ENCODE measurements around the gene PLAC1.
A peak's percentile ranks its signal among the peaks of the same experiment; 100 is the strongest.

PLAC1 gene

DNA sequence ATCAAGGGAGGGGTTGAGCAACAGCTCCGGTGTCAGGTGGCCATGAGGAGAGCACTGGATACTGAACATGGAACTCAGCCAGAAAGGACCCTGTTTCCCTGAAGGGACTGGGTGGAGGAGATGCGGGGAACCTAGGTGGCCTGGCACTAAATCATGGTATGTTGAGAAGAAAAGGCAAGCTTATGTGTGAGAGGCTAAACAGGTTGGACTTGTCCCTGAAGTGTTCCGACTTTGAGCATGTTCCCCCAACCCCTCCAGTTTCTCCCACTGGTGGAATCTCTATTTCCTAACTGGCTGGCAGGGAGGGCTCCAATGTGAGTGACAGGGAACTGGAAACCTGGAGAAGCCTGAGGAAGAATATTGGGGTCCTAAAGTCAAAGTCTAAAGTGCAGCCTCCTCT lies 69.5 kb downstream of the PLAC1 start:
- DNase-seq (ENCODE audit: low spot score): no peak

- DNase-seq (ENCODE audit: low spot score): peak; percentile 15
These were observed 77.4 kb downstream of the PLAC1 start for GRCh38 chrX:134580907-134581306.

DNA sequence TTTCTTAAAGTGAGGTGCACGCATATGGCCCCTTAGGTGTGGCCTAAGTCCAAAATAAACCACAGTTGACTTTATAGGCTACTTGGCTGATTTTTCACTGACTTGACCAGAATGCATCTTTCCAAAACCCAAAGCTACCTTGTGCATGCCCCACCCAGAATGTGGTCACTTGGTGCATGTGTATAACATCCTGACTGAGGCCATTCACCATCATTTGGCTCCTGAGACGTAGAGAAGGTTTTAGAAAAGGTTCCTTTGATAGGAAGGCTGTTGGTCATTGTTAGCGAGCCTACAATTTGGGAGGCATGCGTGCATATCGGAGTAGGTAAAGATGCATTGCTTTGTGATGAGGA lies 84.6 kb downstream of the PLAC1 start:
- no peak for DNase-seq (ENCODE audit: low spot score)

DNA sequence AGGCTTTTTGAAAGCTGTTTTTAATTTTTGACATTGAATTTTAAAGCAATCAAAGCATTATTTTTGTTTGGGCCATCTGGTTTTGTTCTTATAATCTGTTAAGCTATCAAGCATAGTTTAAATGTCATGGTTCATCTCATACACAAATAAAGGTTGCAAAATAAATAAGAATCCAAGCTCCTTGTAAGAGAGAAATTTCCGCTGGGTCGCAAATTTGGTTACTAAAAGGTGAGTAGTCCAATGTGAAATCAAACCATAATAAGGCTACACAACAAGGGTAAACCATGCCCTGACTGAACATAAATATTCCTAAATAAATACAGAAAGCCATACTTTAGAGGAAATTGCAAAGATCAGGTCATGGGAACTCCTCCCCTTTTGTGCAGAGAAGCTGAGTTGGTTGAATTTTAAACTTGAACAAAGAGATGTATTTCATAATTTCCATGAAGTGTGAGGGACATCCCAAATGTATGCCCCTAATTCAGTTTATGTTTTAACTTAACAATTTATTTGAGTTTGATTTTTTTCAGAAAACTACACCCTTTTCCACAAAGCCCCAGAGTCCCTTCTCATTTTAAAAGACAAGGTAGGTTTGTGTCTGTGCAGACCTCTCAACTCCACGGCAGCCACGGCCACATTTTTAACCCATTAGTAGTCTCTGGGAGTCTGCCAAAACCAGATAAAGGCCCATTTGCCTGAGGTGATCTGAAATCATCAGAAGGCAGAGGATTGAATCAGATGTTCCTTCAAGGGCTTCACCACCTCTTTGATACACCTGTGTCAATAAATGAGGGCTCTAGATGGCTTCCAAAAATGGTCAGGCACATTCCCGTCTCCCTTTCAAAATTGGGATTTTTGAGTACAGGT lies 85.2 kb downstream of the PLAC1 start:
- no peak for DNase-seq (ENCODE audit: low spot score)

- DNase-seq (ENCODE audit: low spot score): no peak
These were observed 86.5 kb downstream of the PLAC1 start for GRCh38 chrX:134571796-134572195.

GRCh38 chrX:134570899-134571298 lies 87.4 kb downstream of the PLAC1 start:
- DNase-seq (ENCODE audit: low spot score): no peak

DNA sequence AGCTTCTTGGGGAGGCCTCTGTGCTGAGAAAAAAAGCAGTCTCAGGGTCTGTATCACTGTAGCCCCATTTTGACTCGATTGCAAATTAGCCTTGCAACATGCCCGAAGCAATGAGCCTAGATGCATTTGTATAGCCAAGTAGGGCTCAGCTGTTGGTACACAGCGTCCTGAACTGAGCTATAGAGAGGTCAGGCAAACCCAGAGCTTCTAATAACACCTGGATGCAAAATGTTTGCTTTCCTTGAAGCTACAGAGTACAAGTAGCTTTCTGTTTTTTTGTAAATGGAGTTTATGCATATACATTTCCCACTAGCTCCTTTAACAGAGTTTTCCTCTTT lies 87.8 kb downstream of the PLAC1 start:
- DNase-seq (ENCODE audit: low spot score): no peak

GRCh38 chrX:134569306-134569705 lies 89.0 kb downstream of the PLAC1 start:
- DNase-seq (ENCODE audit: low spot score): no peak

DNA sequence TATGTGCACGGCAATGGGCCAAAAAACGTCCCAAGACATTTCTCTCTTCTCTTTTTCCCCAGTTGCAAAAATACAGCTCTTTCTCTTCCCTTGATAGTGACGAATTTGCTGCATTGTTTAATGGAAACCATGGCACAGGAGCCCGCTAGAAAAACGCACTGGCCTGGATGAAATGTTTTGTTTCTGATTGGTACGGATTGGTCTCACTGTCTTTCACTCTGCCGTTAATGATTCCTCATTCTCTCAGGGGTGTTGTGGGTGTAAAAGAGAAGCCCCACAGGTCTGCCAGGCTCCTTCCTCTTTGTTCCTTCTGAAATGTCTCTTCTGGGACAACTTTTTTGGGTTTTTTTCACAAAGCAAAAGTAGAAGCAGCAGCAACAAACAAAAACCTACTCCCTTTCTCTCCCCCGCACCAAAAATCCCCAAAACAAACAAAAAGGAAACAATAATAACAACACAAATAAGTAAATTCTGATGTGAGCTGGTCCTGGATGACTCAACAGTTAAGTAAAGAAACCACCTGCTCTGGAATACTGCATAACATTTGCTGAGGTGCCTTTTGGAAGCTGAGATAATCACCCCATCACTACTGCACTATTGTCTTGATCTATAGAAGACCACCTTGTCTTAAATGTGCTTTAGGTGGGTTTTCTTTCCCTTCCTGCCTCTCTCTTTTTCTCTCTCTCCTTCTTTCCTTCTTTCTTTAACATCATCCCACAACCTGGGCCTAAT lies 89.8 kb downstream of the PLAC1 start:
- DNase-seq (ENCODE audit: low spot score): no peak

DNA sequence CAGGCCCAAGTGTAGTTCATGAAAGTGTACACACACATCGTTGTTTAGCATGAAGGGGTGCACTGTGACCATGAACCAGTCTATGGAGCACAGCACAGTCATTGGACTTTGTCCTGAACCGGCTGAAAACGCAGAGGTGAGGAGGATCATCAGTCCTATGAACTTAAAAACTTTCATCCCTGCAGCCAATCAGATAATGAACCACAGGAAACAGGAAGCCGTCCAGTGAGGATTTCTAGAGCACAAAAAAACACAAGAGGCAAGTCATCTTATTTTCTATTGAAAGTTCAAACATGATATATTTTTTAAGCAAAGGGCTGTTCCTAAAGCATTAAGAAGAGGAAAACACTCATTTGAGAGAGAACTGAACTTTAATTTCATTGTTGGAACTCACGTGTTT lies 91.8 kb downstream of the PLAC1 start:
- no peak for DNase-seq (ENCODE audit: low spot score)

GRCh38 chrX:134562002-134562401 lies 96.3 kb downstream of the PLAC1 start:
- no peak for DNase-seq (ENCODE audit: low spot score)

DNA sequence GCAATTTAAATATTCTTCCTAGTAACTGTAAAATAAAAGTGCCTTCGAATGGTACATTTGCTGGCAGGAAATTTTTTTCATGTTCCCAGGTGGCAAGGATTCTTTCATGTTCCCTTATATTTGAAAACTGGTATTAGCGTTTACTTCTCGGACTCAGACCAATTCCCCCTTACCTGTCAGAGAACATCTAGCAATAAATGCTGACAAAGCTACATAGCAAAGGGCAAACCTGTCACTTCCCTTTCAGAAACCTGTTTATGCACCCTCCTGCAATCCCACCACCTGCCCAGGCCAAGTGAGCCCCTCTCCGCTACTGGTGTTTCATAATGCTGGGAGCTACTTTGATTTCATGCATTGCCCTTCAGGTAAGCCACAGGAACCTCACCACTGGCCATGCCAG lies 100.1 kb downstream of the PLAC1 start:
- DNase-seq (ENCODE audit: low spot score): no peak

GRCh38 chrX:134554291-134554690 lies 104.0 kb downstream of the PLAC1 start:
- no peak for DNase-seq (ENCODE audit: low spot score)

- no peak for DNase-seq (ENCODE audit: low spot score)
These were observed 105.9 kb downstream of the PLAC1 start for GRCh38 chrX:134552351-134552750.

GRCh38 chrX:134551376-134552048 lies 106.8 kb downstream of the PLAC1 start:
- peak; percentile 36 for DNase-seq (ENCODE audit: low spot score)

DNA sequence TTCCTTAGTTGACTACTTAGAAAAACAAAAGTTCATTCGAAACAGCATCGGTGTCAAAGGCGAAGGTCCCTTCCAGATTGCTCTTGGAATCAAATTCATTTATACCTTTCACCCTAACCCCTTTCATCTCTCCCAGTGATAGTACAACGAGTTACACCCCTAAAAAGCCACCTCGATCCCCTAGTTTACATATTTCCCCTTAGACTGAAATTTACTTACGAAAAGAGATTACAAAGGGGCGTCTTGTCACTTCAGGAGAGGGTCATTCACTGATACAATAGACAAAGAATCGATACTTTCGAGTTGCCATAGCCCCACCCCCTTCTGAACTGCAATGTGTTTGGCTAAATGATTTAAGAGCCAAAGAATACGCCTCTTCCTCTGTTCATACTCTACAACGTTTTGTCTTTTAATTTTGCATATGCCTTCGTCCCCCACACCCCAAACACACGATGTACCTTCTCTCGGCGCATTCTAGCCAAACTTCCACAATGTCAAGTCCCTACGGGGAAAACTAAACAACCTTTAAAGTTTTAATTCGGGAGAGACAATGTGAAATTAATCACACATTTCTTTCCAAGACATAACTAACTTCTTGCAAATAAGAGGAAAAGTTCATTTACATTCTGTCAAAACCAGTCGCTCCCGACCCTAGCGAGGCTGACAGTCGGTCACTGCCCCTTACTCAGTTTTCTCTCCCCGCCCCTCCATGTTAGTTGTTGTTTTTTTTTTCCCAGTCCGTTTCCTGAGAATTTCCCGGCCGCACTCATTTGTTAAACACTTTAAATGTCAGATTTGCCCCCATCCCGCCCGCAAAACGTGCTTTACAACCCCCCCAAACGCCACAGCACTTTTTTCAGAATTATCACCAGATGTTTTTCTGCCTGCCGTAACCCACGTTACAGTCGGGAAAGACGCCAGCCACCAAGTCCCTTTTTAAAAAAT lies 109.7 kb downstream of the PLAC1 start:
- peak; percentile 10 for DNase-seq (ENCODE audit: low spot score)

DNA sequence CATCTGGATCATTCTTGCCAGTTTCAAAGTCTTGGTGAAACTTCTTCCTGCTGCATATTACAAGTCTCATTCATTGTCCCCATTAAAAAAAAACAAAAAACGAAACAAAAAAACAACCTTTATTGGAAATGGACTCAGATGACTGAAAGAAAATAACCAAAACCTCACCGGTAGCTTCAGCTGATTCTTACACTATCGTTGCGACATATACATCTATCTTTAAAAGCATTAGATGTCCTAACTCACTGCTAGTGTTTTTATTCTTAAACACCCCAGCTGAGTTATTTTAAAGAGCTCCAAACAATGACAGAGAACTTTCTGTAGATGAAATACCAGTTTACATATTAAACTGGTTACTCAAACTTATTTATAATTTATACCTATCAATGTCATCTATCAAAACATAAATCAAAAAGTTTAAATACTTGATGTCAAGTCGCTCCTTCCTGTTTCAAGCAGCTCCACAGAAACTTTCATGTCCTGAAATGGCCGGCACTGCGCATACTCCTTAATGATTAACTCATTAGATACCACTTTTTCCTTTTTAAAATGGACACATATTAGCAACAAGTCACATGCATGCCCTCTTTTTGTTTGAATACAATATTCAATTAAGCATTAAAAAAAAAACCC lies 111.1 kb downstream of the PLAC1 start:
- no peak for DNase-seq (ENCODE audit: low spot score)

GRCh38 chrX:134546187-134546586 lies 112.1 kb downstream of the PLAC1 start:
- DNase-seq (ENCODE audit: low spot score): no peak

GRCh38 chrX:134545510-134545909 lies 112.8 kb downstream of the PLAC1 start:
- DNase-seq (ENCODE audit: low spot score): no peak

DNA sequence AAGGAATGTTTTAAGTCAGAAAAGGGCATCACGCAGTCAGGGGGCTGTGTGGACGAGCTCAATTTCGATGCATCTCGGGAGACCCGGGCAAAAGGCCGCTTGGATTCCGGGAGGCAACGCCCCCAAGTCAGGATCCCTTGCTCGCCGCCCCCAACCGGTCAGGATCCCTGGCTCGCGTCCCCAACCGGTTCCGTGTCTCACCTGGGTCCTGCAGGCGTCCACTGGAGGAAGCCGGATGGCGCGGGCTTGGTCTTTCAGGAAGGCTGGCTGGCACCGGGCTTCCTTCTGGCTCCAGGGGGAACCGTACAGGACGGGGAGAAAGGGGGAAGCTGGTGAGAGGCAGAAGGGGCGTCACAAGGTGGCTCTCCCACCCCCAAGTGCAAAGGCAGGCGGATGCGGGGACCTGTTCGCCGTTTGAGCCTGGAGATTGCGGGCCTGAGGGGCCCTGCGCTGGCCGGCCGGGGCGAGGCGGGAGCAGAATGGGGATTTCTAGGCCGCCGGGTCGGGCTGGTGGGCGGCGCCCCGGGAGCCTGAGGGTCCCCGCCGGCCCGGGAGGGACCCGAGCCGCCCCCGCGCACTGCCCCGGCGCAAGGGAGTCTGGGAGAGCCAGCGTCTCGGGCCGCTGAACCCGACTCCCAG lies 113.6 kb downstream of the PLAC1 start:
- DNase-seq (ENCODE audit: low spot score): no peak

DNA sequence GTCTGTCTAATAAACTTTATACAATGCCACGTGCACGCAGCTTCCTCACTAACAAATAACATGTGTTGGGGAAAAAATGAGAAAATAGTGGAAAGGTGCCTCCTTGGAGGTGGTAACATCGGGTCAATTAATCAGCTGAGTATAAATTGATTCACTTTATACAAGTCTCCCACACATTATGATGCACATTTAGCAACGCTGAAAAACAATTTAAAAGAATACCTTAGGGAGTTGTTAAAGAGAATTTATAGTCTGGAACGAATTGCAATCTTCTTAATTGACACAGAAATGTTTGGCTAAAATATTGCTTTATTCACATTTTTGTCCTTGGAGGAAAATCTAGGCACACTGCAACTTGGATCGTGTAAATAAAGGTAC lies 114.1 kb downstream of the PLAC1 start:
- DNase-seq (ENCODE audit: low spot score): no peak
